ENCODE data around the gene SPECC1L.

SPECC1L gene

GRCh38 chr22:24467340-24467739, 196.7 kb downstream of the SPECC1L start:
- Histone ChIP-seq H3K36me3 (ENCODE audit: insufficient read depth) (no peaks in the 10 kb centered on the region), H3K27ac (peak overlapping the region; percentile 16; the same call in 1 of the 2 replicates), H2AFZ (ENCODE audit: low read depth) (peak overlapping the region; percentile 2; the same call in 1 of the 2 replicates), H3K9ac (no peak overlapping the region), H3K4me3 (IDR thresholded peaks at IDR 0.05; ENCODE audit: insufficient read depth, low read depth, low read length) (no peak overlapping the region), H3K4me1 (ENCODE audit: low read depth, poor library complexity, severe bottlenecking) (peaks cover 43% of the 10 kb centered on the region), H3K27me3 (ENCODE audit: insufficient read depth, low read depth) (no peaks in the 10 kb centered on the region), H3K79me2 (ENCODE audit: insufficient read depth, low read depth) (no peaks in the 10 kb centered on the region), H4K20me1 (ENCODE audit: insufficient read depth) (no peaks in the 10 kb centered on the region), H3K4me2 (peak overlapping the region; percentile 79)
- TF ChIP-seq CTCF (conservative IDR thresholded peaks at IDR 0.05; ENCODE audit: low read depth, low read length) = no peak

Measured in KMS-11 (cell line).